Breast epithelium (tissue), 3 donors: ENCODE measurements around the gene CPEB4.

Source experiments
- CTCF ChIP-seq, 3 donors: fragments of 450-650 bp; IDR thresholded peaks; one replicate each; pipeline ENCODE4 v1.5.1; 2016 to 2017; ENCODE audit warnings: antibody characterized with exemption in 3 of 3, mild to moderate bottlenecking in 3 of 3, moderate library complexity in 3 of 3
- POLR2AphosphoS5 ChIP-seq, 3 donors: sonication (generic); formaldehyde crosslinking; IDR thresholded peaks; one replicate each; pipeline ENCODE4 v1.6.1; 2017; ENCODE audit warnings: antibody characterized with exemption in 3 of 3

GRCh38 chr5:173855162-173855994 is 32.8 kb upstream of the CPEB4 start:
- no peak for TF ChIP-seq CTCF (IDR thresholded peaks at IDR 0.05)
- no peak for TF ChIP-seq POLR2AphosphoS5 (IDR thresholded peaks at IDR 0.05)
